Esophagus squamous epithelium (tissue), 5 donors: ENCODE data around the gene IFNAR2. TPM values are rescaled to one million over a fixed set of nuclear protein-coding genes. Genes with fewer than 3 reads are reported as not detected.

Experiments used
- DNase-seq: peaks from one replicate; lab custom pipeline; 2025; lab: John Stamatoyannopoulos, UW
- H3K27ac ChIP-seq, 4 donors: fragments of 200-600 bp; sonication (generic); one replicate each; pipeline ENCODE4 v1.5.1; 2016 to 2019; ENCODE audit warnings: mild to moderate bottlenecking in 1 of 4
- H3K27me3 ChIP-seq, 4 donors: fragments of 200-600 bp; sonication (generic); 1 replicate in 3 of 4; 2 replicates in 1 of 4; pipeline versions ENCODE4 v1.5.1 to v1.6.0; 2017 to 2021; ENCODE audit warnings: antibody characterized with exemption in 1 of 4
- H3K36me3 ChIP-seq, 3 donors: fragments of 200-600 bp; sonication (generic); one replicate each; pipeline ENCODE4 v1.5.1; 2016 to 2019
- H3K4me1 ChIP-seq, 3 donors: fragments of 200-600 bp; sonication (generic); one replicate each; pipeline ENCODE4 v1.5.1; 2017 to 2019
- H3K4me3 ChIP-seq, 4 donors: fragments of 200-600 bp; sonication (generic); 1 replicate in 3 of 4; 2 replicates in 1 of 4; pipeline ENCODE4 v1.5.1; 2016 to 2019; ENCODE audit warnings: mild to moderate bottlenecking in 2 of 4, moderate library complexity in 1 of 4
- H3K9me3 ChIP-seq, 3 donors: fragments of 200-600 bp; sonication (generic); one replicate each; pipeline ENCODE4 v1.5.1; 2016 to 2019
- POLR2A ChIP-seq, 4 donors: fragments of 450-650 bp; IDR thresholded peaks; one replicate each; pipeline ENCODE4 v1.6.1; 2017; ENCODE audit warnings: antibody characterized with exemption in 4 of 4, mild to moderate bottlenecking in 4 of 4, moderate library complexity in 3 of 4
- WGBS, 2 donors: methylation state at CpG; one replicate each; pipeline ENCODE4 v1.1.5; 2018; 5-methylcytosine and 5-hydroxymethylcytosine counted together
- intact Hi-C: fragments of 100-400 bp; cut with DNase I; formaldehyde crosslinking; loops from one replicate; pipeline ENCODE4 v1.15.0; 2022
- total RNA-seq, 4 donors: library from RNA; depleted of rRNA; stranded (reverse); fragments of >200 nt; gene quantifications; one replicate each; pipeline ENCODE4 v1.1.0, GENCODE V29; 2016
- TF ChIP-seq, protein P1 (sequence below), 6 experiments: fragments of 450-650 bp in 4 of 6; fragments of 200-600 bp in 2 of 6; sonication (generic) in 2 of 6; IDR thresholded peaks; one replicate each; pipeline ENCODE4 v1.5.1; 2016 to 2019; ENCODE audit warnings: antibody characterized with exemption in 6 of 6, mild to moderate bottlenecking in 4 of 6, moderate library complexity in 4 of 6
- donor health status: DM: yes; HTN: yes; CAD: no.

The IFNAR2 gene
- total RNA-seq, 4 donors from 2014 or later = 4.0 to 13.3 (median 7.0) TPM

DNA sequence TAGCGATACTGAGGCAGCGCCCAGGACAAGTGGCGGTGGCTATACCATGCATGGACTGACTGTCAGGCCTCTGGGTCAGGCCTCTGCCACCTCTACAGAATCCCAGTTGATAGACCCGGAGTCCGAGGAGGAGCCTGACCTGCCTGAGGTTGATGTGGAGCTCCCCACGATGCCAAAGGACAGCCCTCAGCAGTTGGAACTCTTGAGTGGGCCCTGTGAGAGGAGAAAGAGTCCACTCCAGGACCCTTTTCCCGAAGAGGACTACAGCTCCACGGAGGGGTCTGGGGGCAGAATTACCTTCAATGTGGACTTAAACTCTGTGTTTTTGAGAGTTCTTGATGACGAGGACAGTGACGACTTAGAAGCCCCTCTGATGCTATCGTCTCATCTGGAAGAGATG is 33.2 kb downstream of the IFNAR2 start:
- no peak for DNase-seq

DNA sequence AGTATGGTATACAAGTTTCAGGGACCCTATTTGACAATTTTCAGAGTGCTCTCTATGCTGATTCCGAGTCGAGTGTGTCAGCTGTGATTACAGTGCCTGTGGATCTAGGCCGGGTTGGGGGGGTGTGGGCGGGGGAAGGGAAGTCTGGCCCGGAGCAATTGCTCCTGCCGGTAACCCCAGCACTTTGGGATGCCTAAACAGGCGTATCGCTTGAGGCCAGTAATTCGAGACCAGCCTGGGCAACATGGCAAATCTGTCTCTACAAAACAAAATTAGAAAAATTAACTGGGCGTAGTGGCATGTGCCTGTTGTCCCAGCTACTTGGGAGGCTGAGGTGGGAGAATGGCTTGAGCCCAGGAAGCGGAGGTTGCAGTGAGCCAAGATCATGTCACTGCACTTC is 34.8 kb downstream of the IFNAR2 start:
- intact Hi-C loops = no loop called here
- TF ChIP-seq, protein P1, sequence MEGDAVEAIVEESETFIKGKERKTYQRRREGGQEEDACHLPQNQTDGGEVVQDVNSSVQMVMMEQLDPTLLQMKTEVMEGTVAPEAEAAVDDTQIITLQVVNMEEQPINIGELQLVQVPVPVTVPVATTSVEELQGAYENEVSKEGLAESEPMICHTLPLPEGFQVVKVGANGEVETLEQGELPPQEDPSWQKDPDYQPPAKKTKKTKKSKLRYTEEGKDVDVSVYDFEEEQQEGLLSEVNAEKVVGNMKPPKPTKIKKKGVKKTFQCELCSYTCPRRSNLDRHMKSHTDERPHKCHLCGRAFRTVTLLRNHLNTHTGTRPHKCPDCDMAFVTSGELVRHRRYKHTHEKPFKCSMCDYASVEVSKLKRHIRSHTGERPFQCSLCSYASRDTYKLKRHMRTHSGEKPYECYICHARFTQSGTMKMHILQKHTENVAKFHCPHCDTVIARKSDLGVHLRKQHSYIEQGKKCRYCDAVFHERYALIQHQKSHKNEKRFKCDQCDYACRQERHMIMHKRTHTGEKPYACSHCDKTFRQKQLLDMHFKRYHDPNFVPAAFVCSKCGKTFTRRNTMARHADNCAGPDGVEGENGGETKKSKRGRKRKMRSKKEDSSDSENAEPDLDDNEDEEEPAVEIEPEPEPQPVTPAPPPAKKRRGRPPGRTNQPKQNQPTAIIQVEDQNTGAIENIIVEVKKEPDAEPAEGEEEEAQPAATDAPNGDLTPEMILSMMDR (IDR thresholded peaks at IDR 0.05) = no peak
- no peak for TF ChIP-seq POLR2A (IDR thresholded peaks at IDR 0.05)
- Histone ChIP-seq H3K9me3 (no peaks in the 10 kb centered on the region), H3K36me3 (peaks cover 0 to 25% (median 0%) of the 10 kb centered on the region in 3 donors), H3K27me3 (no peaks in the 10 kb centered on the region), H3K4me1 (peaks cover 13 to 42% (median 19%) of the 10 kb centered on the region in 3 donors), H3K27ac (peak overlapping the region in 1 of 4 donors; percentile 96), H3K4me3 (no peak overlapping the region)
- DNase-seq = no peak
- WGBS, 2 donors = 87 to 91% methylated on average over 4 to 9 of the region's 11 CpGs

More for the DNA sequence above, 33.2 kb downstream of the IFNAR2 start:
- no peak overlapping the region for H3K27ac ChIP-seq
- 90 to 97% methylated on average over 9 to 11 of the region's 11 CpGs for WGBS, 2 donors
- peaks cover 0 to 20% (median 3%) of the 10 kb centered on the region in 3 donors for H3K36me3 ChIP-seq
- TF ChIP-seq, protein P1 (IDR thresholded peaks at IDR 0.05) = no peak
- no peak for TF ChIP-seq POLR2A (IDR thresholded peaks at IDR 0.05)
- no peak overlapping the region for H3K4me3 ChIP-seq
- no peaks in the 10 kb centered on the region for H3K27me3 ChIP-seq
- intact Hi-C loops = no loop called here
- no peaks in the 10 kb centered on the region for H3K9me3 ChIP-seq
- H3K4me1 ChIP-seq = peaks cover 9 to 26% (median 10%) of the 10 kb centered on the region in 3 donors

DNA sequence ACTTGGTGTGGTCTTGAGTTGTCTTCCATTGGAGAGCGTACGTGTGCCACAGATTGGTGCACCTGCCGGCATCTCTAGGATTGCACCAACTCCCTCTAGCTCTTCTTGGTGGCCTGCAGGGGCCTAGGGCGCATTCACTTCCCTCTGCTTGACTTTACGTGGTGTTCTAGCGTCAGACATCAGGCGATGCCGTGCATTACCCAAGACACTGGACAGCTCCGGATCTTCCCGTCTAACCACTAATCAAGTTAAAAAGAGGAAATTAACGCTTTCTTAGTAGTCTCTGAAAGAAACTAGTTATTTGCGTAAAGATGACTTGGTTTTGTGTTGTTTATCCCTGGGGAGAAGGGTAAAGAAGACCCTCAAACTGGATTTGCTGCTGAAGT is 35.9 kb downstream of the IFNAR2 start:
- H3K4me1 ChIP-seq = peaks cover 13 to 48% (median 19%) of the 10 kb centered on the region in 3 donors
- 21 to 22% methylated on average over 12 of the region's 12 CpGs for WGBS, 2 donors

DNA sequence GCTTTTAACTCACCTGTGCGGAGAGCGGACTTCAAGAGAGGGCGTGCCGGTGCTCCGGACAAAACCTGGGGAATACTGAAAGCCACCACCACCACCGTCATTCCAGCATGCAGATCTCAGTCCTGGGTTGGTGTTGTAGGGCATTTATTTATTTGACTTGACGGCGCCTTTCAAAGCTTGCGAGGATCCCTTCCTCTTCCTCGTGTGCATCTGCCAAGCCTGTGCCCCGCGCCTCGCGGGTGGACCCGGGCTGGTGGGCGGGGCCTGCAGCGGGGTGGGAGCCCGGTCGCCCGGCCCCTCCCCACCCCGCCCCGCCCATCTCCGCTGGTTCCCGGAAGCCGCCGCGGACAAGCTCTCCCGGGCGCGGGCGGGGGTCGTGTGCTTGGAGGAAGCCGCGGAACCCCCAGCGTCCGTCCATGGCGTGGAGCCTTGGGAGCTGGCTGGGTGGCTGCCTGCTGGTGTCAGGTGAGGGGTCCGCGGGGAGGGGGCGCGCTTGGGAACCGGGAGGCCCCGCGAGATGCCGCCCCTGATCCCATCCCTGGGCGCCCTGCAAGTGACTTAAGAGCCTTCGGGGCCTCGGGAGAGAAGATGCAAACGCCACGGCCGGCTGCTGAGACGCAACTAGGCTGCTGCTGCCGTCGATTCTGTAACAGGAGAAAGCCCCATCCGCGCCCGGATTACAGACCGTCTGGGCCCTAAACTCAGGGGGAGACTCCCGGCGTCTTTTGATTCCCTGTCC is 36.5 kb downstream of the IFNAR2 start, which contains the start of gene IL10RB:
TSS of gene IL10RB (plus strand) at position 318 of the 739 bp plus-strand sequence. CDS start at position 417, 99 bp downstream.
- peak within 1 kb of the TSS; percentile 84 to 89 (median 86) for H3K4me3 ChIP-seq
- WGBS, 2 donors = 0 to 1% methylated on average over 8 to 16 of the region's 60 CpGs
- peak in 2 of 4 donors; percentile 18 to 80 for TF ChIP-seq POLR2A (IDR thresholded peaks at IDR 0.05)
- TF ChIP-seq, protein P1 (IDR thresholded peaks at IDR 0.05) = no peak
- H3K36me3 ChIP-seq = peaks cover 0 to 41% (median 0%) of the 10 kb centered on the region in 3 donors
- peak; percentile 20 for DNase-seq
- intact Hi-C loops = no loop called here
- no peaks in the 10 kb centered on the region for H3K9me3 ChIP-seq
- H3K27ac ChIP-seq = peak within 1 kb of the TSS; percentile 88 to 96 (median 90)
- H3K27me3 ChIP-seq = no peaks in the 10 kb centered on the region
- peaks cover 13 to 45% (median 19%) of the 10 kb centered on the region in 3 donors for H3K4me1 ChIP-seq

More for the DNA sequence above, 35.9 kb downstream of the IFNAR2 start:
- H3K27ac ChIP-seq = peak overlapping the region; percentile 88 to 96 (median 90)
- intact Hi-C loops = no loop called here
- H3K27me3 ChIP-seq = no peaks in the 10 kb centered on the region
- DNase-seq = peak; percentile 30
- peak overlapping the region; percentile 84 to 89 (median 86) for H3K4me3 ChIP-seq
- H3K9me3 ChIP-seq = no peaks in the 10 kb centered on the region
- TF ChIP-seq POLR2A (IDR thresholded peaks at IDR 0.05) = no peak
- TF ChIP-seq, protein P1 (IDR thresholded peaks at IDR 0.05) = peak in 1 of 6 experiments; percentile 19
- H3K36me3 ChIP-seq = peaks cover 0 to 35% (median 0%) of the 10 kb centered on the region in 3 donors

DNA sequence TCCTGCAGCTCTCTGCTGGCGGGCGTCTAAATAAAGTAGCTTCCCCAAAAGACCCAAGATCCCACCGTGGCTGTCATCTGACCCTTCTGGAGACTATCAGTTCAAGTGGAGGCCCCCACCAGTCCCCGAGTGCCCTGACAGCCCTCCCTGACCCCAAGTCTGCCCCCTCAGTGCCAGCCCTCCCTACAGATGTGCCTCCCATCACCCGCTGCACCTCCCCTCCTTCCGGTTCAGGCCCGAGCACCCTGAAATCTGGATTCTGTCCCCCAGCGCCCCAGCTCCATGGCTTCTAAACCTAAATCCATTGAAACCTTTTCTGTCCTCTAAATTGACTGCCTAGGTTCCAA is 37.0 kb downstream of the IFNAR2 start:
- Histone ChIP-seq H3K27ac (peak overlapping the region; percentile 88 to 96 (median 90)), H3K27me3 (no peaks in the 10 kb centered on the region), H3K4me3 (peak overlapping the region; percentile 84 to 89 (median 86)), H3K36me3 (peaks cover 0 to 47% (median 0%) of the 10 kb centered on the region in 3 donors), H3K9me3 (no peaks in the 10 kb centered on the region), H3K4me1 (peaks cover 13 to 45% (median 19%) of the 10 kb centered on the region in 3 donors)
- intact Hi-C loops = no loop called here
- 2 to 3% methylated on average over 6 to 8 of the region's 8 CpGs for WGBS, 2 donors
- no peak for TF ChIP-seq POLR2A (IDR thresholded peaks at IDR 0.05)
- no peak for DNase-seq
